Germinal center (tissue), 1 donor: ENCODE data around the gene CRLF2.
"Not testable (repeated sequence)": the region's sequence is repeated elsewhere in the genome, so short reads cannot be mapped to it uniquely, and the experiment has no call there.

ENCODE experiments used
- DNase-seq: peaks from one replicate; pipeline ENCODE4 v3.0.0; 2012; ENCODE audit warnings: mixed read lengths, low spot score

CRLF2 gene

DNA sequence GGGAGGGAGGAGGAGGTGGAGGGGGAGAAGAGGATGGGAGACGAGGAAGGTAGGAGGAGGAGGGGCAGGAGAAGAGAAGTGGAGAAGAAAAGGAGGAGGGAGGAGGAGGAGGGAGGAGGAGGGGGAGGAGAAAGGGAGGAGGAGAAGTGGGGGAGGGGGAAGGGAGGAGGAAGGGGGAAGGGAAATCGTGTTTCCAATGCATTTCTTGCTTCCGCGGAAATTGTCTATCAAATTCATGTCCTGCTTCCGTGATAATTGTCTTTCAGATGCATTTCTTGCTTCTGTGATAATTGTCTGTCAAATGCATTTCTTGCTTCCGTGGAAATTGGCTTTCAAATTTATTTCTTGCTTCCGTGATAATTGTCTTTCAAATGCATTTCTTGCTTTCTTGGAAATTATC lies 43.3 kb downstream of the CRLF2 start:
- no peak for DNase-seq

GRCh38 chrX:1167918-1168481 lies 44.4 kb downstream of the CRLF2 start:
- no peak for DNase-seq

- no peak for DNase-seq
Observed at GRCh38 chrX:1167466-1167865, 45.0 kb downstream of the CRLF2 start.

GRCh38 chrX:1165535-1166196 lies 46.8 kb downstream of the CRLF2 start:
- DNase-seq, result no peak

DNA sequence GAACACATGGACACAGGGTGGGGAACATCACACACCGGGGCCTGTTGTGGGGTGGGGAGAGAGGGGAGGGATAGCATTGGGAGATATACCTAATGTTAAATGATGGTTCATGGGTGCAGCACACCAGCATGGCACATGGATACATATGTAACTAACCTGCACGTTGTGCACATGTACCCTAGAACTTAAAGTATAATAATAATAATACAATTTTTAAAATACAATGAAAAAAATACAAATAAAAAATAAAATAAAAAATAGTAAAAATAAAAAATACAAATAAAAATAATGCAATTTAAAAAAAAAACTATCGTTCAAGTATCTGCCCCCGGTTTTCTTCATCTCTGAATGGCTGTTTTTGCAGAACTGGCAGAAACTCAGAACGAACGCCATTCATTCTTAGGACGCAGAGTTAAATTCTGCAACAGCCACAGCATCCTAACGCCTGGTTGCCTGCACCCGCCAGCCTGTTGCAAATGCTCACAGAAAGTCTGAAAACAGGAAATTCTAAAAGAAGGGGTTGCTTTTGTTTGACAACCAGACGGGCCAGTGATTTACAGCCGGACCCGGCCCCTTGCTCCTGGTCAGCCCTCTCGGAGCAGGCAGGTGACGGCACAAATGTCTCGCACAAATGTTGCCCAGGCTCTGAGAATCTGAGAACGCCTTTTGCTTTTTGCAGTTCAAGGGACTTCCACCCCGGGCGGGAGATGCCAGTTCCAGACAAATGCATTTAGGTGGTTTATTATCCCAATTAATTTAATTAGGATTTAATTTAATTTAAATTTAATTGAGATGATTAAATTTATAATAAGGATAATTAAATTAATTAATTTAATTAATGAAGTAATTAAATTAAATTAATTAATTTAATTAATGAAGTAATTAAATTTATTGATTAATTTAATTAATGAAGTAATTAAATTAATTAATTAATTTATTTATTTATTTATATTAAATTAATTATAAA lies 47.8 kb downstream of the CRLF2 start:
- DNase-seq, result peak; percentile 19

DNA sequence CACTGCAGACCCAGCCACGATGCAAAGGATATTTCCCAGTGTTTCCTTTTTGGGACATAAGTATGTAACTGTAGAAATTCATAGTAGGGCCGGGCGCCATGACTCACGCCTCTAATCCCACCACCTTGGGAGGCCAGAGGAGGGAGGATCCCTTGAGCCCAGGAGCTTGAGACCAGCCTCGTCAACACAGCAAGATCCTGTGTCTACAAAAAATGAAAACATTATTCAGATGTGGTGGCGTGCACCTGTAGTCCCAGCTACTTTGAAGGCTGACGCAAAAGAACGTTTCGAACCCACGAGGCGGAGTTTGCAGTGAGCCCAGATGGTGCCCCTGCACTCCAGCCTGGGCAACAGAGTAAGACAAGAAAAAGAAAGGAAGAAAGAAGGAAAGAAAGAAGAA lies 49.2 kb downstream of the CRLF2 start:
- no peak for DNase-seq

DNA sequence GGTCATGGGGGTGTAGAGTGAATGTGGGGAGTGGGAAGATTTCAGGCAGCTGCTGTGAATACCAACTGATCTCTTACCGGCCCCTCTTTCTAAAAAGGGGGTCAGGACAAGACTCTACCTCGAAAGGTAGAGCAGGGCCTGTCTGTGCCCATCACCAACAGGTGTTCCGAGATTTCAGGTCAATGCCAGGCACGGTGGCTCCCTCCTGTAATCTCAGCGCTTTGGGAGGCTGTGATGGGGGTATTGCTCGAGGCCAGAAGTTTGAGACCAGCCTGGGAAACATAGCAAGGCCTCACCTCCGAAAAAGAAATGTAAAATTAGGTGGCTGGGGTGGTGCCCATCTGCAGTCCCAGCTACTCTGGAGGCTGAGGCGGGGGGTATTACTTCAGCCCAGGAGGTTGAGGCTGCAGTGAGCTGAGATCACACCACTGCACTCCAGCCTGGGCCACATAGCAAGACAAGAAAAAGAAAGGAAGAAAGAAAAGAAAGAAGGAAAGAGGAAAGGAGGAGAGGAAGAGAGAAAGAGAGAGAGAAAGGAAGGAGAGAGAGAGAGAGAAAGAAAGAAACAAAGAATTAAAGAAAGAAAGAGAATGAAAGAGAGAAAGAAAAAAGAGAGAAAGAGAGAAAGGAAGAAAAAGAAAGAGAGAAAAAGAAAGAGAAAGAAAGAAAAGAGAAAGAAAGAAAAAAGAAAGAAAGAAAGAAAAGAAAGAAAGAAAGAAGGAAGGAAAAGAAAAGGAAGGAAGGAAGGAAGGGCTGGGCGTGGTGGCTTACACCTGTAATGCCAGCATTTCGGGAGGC lies 50.1 kb downstream of the CRLF2 start:
- DNase-seq, result no peak

- DNase-seq, result no peak
Observed at GRCh38 chrX:1159548-1159947, 52.9 kb downstream of the CRLF2 start.

GRCh38 chrX:1156681-1157455 lies 55.6 kb downstream of the CRLF2 start:
- DNase-seq, result not testable (repeated sequence)

DNA sequence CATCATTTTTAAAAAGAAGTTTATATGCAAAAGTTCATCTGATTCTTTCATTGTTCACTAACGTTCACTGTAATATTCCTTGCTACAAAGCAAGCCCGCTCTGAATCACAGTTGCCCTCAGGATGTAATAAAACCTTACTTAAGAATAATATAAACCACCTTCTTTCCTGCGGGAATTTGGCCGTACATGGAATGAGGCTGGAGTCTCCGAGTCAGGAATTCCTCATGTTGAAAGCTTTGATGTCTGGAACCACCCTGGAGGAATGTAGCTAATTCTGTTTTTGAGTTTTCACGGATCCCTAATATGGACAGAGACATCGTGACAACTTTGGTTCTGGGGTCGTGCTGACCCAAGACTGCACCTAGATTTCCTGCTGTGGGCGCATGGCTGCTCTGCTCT lies 58.5 kb downstream of the CRLF2 start:
- DNase-seq, result no peak

DNA sequence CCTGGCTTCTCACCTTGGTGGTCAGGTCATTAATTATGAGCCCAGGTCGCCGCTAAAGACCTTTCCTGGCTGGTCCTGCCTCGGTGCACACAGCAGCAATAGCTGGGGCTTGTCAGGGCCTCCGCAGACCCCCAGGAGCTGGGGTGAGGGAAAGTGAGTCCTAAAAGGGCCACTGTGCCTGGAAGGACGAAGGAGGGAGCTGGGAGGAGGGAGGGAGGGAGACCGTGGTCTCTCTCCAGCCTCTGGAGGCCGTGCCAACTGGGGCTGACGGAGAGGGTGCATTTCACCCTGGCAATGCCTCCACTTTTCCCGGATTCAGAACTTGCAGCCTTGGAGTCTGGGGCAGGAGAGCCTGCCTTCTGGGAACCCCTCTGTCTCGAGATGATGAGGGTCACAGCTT lies 60.4 kb downstream of the CRLF2 start:
- no peak for DNase-seq

DNA sequence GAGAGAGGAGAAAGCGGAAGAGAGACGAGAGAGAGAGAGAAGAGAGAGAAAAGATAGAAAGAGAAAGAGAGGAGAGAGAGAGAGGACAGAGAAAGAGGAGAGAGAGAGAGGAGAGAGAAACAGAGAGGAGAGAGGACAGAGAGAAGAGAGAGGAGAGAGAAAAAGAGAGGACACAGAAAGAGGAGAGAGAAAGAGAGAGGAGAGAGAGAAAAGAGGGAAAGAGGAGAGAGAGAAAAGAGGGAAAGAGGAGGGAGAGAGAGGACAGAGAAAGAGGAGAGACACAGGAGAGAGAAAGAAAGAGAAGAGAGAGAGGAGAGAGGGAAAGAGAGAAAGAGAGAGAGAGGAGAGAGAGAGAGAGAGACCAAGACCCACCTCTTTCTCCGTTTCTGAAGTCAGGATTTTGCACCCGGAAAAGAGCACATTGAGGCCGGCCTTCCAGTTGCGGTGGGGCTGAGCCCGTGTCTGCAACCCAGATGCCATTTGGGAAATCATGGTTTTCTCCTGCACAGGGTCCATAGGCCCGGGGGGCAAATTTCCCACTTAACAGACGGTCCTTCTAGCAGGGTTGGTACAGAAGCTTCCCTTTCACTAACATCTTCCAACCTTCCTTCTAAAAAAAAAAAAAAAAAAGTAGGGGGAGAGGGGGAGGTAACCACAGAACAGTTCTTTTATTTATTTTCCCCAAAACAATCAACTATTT lies 60.9 kb downstream of the CRLF2 start:
- no peak for DNase-seq

GRCh38 chrX:1150569-1151347 lies 61.7 kb downstream of the CRLF2 start:
- DNase-seq, result no peak

DNA sequence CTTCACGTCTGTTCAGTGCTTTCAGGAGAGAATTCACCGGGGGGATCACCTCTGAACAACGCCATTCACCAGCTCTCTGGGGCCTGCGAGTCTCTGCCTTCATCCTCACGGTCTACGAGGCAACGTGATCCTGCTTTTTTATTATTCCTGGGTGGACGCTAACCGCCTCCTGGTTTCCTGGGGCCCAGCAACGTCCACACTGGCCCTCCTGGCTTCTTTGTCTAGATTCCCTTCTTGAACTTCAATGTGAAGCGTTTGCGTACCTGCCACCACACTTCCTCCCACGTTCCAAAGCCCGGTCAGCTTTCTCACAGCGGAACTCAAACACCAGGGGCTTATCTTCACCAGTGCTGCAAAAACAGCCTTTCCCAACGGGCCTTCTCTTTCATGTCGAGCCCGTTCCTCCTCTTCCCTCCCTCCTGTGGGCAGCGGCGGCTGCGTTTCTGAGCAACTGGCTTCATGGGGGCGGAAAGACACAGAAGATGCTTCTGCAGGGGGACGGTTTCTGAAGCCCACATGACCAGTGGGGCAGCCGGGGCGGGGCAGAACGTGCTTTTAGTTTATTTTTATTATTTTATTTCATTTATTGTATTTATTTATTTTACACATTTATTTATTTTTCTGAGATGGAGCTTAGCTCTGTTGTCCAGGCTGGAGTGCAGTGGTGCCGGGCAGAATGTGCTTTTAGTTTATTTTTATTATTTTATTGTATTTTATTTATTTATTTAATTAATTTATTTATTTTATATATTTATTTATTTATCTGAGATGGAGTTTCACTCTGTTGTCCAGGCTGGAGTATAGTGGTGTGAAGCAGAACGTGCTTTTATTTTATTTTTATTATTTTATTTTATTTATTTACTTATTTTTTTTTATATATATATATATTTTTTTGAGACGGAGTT lies 64.6 kb downstream of the CRLF2 start:
- no peak for DNase-seq

GRCh38 chrX:1144293-1144692 lies 68.2 kb downstream of the CRLF2 start:
- no peak for DNase-seq
